Measurements from ENCODE around the gene MISP3. TPM values are rescaled to one million over a fixed set of nuclear protein-coding genes. Genes with fewer than 3 reads are reported as not detected.

The MISP3 gene
- total and polyA plus RNA-seq, 2 donors from 2014 or later: 8.7 to 32.0 TPM

- Histone ChIP-seq H3K4me3 (ENCODE audit: low read length in 3 of 3) (peak overlapping the region in 2 of 3 donors; percentile 81 to 86), H3K27ac (ENCODE audit: low read depth in 2 of 2, low read length in 2 of 2) (peak overlapping the region; percentile 98 to 99), H3K4me1 (ENCODE audit: control insufficient read depth in 2 of 3, insufficient read depth in 2 of 3, low read depth in 1 of 3, low read length in 3 of 3) (peaks cover 0 to 27% (median 25%) of the 10 kb centered on the region in 3 donors), H3K9me3 (ENCODE audit: control insufficient read depth in 2 of 3, insufficient read depth in 1 of 3, low read length in 3 of 3) (no peaks in the 10 kb centered on the region), H3K36me3 (ENCODE audit: control insufficient read depth in 2 of 3, insufficient read depth in 3 of 3, low read length in 3 of 3) (no peaks in the 10 kb centered on the region), H3K27me3 (ENCODE audit: control insufficient read depth, insufficient read depth, low read length) (no peaks in the 10 kb centered on the region), H3K9ac (ENCODE audit: low read length in 3 of 3) (peak overlapping the region in 2 of 3 donors; percentile 87 to 92)
- DNase-seq (no peak), FAIRE-seq (no peak)
- no peak for TF ChIP-seq CTCF (IDR thresholded peaks at IDR 0.05; ENCODE audit: borderline replicate concordance, extremely low read depth, insufficient read depth)
- intact Hi-C loops (cut with DNase I): no loop called here
These were observed 46.6 kb downstream of the MISP3 start for GRCh38 chr19:14119146-14119545.

GRCh38 chr19:14119644-14120496, 47.3 kb downstream of the MISP3 start:
- no peak for TF ChIP-seq CTCF (IDR thresholded peaks at IDR 0.05; ENCODE audit: borderline replicate concordance, extremely low read depth, insufficient read depth)
- Histone ChIP-seq H3K27ac (ENCODE audit: low read depth in 2 of 2, low read length in 2 of 2) (peak overlapping the region; percentile 98 to 99), H3K36me3 (ENCODE audit: control insufficient read depth in 2 of 3, insufficient read depth in 3 of 3, low read length in 3 of 3) (no peaks in the 10 kb centered on the region), H3K9ac (ENCODE audit: low read length in 3 of 3) (peak overlapping the region in 2 of 3 donors; percentile 17 to 33), H3K4me1 (ENCODE audit: control insufficient read depth in 2 of 3, insufficient read depth in 2 of 3, low read depth in 1 of 3, low read length in 3 of 3) (peaks cover 0 to 27% (median 25%) of the 10 kb centered on the region in 3 donors), H3K9me3 (ENCODE audit: control insufficient read depth in 2 of 3, insufficient read depth in 1 of 3, low read length in 3 of 3) (no peaks in the 10 kb centered on the region), H3K4me3 (ENCODE audit: low read length in 3 of 3) (no peak overlapping the region), H3K27me3 (ENCODE audit: control insufficient read depth, insufficient read depth, low read length) (no peaks in the 10 kb centered on the region)
- no peak for FAIRE-seq
- intact Hi-C loops (cut with DNase I): no loop called here
- no peak for DNase-seq

- intact Hi-C loops (cut with DNase I): no loop called here
- Histone ChIP-seq H3K27me3 (ENCODE audit: control insufficient read depth, insufficient read depth, low read length) (no peaks in the 10 kb centered on the region), H3K9me3 (ENCODE audit: control insufficient read depth in 2 of 3, insufficient read depth in 1 of 3, low read length in 3 of 3) (no peaks in the 10 kb centered on the region), H3K4me3 (ENCODE audit: low read length in 3 of 3) (no peak overlapping the region), H3K4me1 (ENCODE audit: control insufficient read depth in 2 of 3, insufficient read depth in 2 of 3, low read depth in 1 of 3, low read length in 3 of 3) (peaks cover 0 to 27% (median 25%) of the 10 kb centered on the region in 3 donors), H3K27ac (ENCODE audit: low read depth in 2 of 2, low read length in 2 of 2) (no peak overlapping the region), H3K9ac (ENCODE audit: low read length in 3 of 3) (peak overlapping the region in 1 of 3 donors; percentile 17), H3K36me3 (ENCODE audit: control insufficient read depth in 2 of 3, insufficient read depth in 3 of 3, low read length in 3 of 3) (no peaks in the 10 kb centered on the region)
- no peak for FAIRE-seq
- DNase-seq: no peak
- no peak for TF ChIP-seq CTCF (IDR thresholded peaks at IDR 0.05; ENCODE audit: borderline replicate concordance, extremely low read depth, insufficient read depth)
These were observed 47.9 kb downstream of the MISP3 start for GRCh38 chr19:14120497-14120780.

All from kidney (tissue), 14 donors.